DMS114 treated with DMSO at 0.1 percent for 48 hours (cell line): Measurements from ENCODE around the gene HNRNPDL.
A peak's percentile ranks its signal among the peaks of the same experiment; 100 is the strongest.
"Not testable (repeated sequence)": the region's sequence is repeated elsewhere in the genome, so short reads cannot be mapped to it uniquely, and the experiment has no call there.

ENCODE experiments used
- DNase-seq: peaks from one replicate; lab custom pipeline; 2025; ENCODE audit not compliant: unreplicated experiment; lab: John Stamatoyannopoulos, UW

The HNRNPDL gene

DNA sequence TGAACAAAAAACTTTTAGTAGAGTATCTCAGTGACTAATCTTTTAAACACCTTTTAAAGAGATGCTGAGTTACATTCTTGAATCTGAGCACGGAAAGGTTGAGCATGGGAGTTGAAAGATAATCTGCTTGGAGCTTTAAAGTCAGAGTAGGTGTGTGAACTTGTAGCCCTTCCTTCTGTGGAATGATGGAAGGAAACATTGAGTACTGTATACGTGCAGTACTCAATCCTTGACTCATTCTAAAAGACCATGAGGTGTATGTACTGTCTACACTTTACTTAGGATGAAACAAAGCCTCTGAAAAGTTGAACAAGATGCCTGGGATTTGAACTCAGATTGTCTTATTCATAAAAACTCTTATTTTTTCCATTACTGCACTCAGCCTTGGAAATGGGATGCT is 3.5 kb upstream of the HNRNPDL start:
- DNase-seq: no peak

- DNase-seq: no peak
Measured at GRCh38 chr4:82432596-82432995, 2.3 kb upstream of the HNRNPDL start.

GRCh38 chr4:82431831-82432230 is 1.6 kb upstream of the HNRNPDL start:
- DNase-seq: no peak

DNA sequence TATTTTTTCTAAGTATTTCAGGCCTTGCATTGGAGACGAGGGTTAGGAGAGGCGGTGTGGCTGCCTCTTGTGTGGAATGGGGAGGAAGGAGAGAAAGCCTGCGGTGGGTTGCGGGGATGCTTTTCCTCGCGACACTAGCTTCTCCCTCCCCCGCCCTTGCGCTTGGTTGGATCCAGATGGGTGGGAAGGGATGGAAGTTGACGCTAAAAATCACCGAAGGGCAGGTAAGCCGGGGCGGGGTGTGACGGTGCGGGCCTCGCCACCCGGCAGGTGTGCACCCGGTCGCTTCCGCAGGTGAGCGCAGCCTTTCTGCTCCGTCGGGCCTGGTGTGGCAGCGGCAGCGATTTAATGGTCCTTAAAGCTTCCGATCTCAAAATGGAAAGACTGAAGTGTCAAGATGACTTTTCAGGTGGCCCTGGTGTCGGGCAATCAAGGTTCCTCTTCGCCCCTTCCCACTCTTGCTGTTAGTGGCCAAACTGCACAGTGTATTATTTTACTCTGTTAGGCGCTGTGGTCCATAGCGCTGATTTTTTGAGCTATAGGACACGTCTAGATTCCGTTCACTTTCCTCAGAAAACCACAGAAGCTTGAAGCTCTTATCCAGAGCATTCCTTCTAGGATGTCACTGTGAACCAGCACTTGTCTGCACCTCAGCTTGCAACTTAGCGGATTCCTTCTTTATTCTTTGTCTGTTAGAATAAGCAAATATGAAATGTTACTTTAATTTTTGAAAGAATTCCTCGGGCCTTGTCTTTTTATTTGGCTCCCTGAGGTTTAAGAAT is 893 bp upstream of the HNRNPDL start:
- DNase-seq: no peak

- DNase-seq: no peak
Measured at GRCh38 chr4:82429728-82430192, 502 bp downstream of the HNRNPDL start.

GRCh38 chr4:82428969-82429727 is 1.1 kb downstream of the HNRNPDL start:
- peak; percentile 61 for DNase-seq

- no peak for DNase-seq
Measured at GRCh38 chr4:82428526-82428968, 1.7 kb downstream of the HNRNPDL start.

DNA sequence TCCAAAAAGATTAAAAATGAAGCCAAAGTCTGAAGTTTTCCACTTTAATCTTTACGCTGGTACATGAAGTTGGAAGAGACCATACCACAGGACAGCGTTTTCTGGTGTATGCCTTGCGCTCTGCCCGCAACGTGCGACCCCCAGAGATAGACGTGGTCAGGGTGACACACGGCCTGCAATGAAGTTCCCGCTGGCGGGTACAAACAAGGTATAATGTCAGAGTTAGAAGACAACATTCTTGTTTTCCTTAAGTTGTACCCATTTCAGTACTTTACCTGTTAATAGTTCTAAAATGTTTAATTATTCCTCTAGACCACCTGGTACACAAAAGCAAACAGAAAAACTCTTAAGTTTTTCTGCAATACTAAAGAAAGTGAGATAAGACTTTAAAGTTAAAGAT is 4.8 kb downstream of the HNRNPDL start:
- no peak for DNase-seq

GRCh38 chr4:82423245-82424054 is 6.8 kb downstream of the HNRNPDL start:
- DNase-seq: no peak

DNA sequence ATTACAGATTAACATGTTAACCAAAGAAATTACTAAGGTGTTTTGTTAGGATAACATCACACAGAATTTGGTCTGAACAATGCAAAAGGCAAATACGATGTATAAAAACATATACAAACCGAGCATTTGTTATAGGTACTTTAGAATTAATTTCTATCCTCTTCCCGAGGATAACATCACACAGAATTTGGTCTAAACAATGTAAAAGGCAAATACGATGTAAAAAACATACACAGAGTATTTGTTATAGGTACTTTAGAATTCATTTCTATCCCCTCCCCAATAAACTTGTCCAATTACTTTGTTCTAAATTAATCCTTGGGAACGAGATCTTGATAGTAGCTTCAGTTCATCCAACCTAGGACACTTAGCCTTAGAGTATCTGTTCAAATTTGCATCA is 7.6 kb downstream of the HNRNPDL start:
- DNase-seq: no peak

GRCh38 chr4:82421796-82422560 is 8.3 kb downstream of the HNRNPDL start:
- DNase-seq: no peak

- DNase-seq: no peak
Measured at GRCh38 chr4:82419451-82419850, 10.8 kb downstream of the HNRNPDL start.

GRCh38 chr4:82415922-82416365 is 14.3 kb downstream of the HNRNPDL start:
- DNase-seq: no peak

- not testable (repeated sequence) for DNase-seq
Measured at GRCh38 chr4:82415061-82415460, 15.2 kb downstream of the HNRNPDL start.

DNA sequence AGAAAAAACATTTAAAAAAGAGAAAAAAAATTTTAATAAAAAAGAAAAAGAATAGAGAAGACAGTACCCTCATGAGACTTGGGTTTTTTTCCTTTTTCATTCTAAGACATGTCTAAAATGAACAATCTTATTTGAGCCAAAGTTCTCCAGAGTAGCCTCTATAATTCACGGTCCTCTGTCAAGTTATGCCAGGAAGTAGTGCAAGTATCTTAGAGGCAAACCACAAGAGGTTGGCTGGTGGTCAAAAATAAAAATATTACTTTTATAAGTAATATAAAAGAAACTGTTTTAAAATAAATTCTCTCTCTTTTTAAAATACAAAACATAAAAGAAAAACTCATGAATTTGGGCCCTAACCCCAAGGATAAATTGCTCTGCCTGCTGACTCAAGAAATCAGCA is 26.5 kb downstream of the HNRNPDL start:
- no peak for DNase-seq

DNA sequence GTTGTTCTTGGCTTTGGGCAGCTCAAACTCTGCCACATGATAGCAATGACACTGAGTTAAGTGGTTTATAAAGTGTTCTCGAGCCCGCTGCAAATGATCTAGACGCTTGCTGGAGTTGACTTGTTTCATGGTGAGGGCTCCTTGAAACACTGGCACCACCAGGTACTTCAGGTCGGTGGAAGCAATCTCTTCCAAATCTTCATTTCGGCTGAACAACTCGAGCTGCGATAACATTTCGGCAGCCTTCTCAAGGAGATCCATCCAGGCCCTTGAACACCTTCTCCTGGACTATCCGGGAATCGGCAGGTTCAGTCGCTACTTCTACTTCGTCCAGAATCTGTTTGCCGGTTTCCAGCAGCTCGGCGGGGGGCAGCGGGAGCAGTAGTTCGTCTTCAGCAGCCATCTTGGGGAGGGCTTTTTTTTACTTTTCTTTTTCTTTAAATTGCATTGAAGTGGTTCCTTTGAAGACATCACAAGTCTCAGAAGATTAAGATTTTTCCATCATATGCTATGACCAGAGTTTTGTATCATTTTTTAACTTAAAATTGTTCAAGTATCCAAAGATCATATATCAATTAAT is 28.0 kb downstream of the HNRNPDL start:
- DNase-seq: peak; percentile 17

DNA sequence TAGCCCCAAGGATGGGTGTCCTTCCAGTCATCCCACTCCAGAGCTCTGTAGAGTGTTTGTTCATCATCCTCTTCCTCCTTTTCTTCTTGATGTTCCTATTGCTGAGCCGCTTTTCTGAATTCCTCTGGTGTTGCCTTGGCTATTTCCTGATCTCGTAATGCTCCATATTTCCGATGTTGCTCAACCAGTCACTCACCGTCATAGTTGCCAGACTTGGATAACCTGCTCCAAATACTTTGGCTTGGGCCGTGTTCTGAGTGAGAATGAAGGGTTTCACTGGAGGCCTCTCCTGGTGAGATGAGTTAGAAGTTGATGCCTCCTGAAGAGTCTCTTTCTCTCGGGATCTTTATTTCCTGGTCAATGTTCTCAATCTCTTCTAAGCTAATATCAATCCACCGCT is 28.7 kb downstream of the HNRNPDL start:
- DNase-seq: no peak

DNA sequence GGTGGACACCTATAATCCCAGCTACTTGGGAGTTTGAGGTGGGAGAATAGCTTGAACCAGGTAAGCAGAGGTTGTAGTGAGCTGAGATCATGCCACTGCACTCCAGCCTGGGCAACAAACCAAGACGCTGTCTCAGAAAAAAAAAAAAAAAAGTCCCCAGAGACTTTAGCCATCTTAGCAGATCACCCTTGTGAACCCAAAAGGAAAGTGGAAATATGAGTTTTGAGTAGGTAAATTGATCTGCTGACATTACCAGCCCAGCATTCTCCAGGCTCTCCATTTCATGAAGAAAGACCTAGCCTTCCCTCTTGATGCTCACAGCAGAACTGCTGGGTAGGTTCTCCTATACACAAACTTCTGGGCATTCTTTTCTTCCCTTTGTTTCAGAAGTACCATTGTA is 32.0 kb downstream of the HNRNPDL start:
- no peak for DNase-seq

- DNase-seq: no peak
Measured at GRCh38 chr4:82397527-82397926, 32.7 kb downstream of the HNRNPDL start.

DNA sequence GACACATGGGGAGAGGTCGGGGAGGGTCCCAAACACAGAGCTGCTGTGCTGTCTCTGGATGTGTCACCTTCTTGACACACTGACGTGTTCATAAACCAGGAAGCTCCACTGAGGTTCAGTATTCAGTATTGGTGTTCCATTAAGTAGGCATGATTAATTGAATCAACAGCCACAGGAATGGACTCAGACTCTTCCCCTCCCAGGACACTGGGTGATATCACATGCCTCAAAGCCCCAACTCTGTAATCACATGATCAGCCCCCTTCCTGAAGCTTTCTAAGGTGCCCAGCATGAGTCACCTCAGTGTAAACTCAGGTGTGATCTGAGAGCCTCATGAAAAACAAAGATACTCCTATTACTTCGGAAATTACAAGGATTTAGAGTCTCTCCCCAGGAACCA is 35.4 kb downstream of the HNRNPDL start:
- no peak for DNase-seq
